Erythroblast (primary cell): Measurements from ENCODE around the gene FXYD3.

Source experiments
- GATA1 ChIP-seq: IDR thresholded peaks from 2 replicates; pipeline ENCODE4 v1.6.1; 2011; ENCODE audit warnings: low read depth, mild to moderate bottlenecking, control low read depth, low read length, moderate library complexity
- POLR2A ChIP-seq: IDR thresholded peaks from 2 replicates; pipeline ENCODE4 v1.6.1; 2011; ENCODE audit warnings: mild to moderate bottlenecking, low read length

GRCh38 chr19:35155981-35156672 is 40.5 kb downstream of the FXYD3 start:
- TF ChIP-seq POLR2A (no peak), GATA1 (no peak)
